ENCODE results near the gene PVALB. TPM values are rescaled to one million over a fixed set of nuclear protein-coding genes. Genes with fewer than 3 reads are reported as not detected.

The PVALB gene
- total and polyA plus RNA-seq, 10 of the 15 experiments (the other 5 are each of a cell fraction or from before 2014, with no cell fraction given): not detected

DNA sequence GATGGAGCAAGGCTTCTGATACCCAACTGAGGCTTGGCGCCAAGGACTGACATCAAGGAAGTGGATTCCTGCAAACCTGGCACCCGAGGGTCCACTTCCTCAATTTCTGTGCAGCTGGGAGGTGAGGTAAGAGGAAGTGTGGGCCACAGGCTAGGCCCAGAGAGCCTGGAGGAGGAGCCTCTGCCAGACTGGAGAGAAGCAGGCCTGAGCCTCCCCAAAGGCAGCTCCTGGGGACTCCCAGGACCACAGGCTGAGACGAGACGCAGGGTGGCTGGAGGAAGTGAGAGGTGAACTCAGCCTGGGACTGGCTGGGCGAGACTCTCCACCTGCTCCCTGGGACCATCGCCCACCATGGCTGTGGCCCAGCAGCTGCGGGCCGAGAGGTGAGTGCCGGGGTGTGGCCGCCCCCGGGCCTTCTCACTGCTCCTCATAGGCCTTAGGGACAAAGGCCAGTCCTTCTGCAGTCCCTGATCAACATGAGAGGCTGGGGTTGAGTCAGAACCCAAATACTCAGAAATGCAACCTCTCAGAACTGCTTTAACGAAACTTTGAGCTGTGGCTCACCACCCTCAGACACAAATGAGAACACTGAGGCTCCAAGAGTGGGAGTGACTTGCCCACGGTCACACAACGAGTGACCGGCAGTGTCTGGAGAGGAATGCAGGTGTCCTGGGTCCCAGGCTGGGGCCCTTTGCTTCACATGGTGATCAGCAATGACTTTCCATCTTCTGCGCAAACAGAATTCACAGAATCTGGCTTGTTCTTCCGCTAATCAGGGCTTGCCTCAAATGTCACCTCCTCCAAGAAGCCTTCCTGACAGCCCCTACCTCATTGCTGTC is 44.2 kb upstream of the PVALB start, which contains the start of gene NCF4:
TSS of gene NCF4 (plus strand) at position 186 of the 839 bp plus-strand sequence. CDS start at position 352, 166 bp downstream.
- peak; percentile 94 for DNase-seq (ENCODE audit: low read depth, low spot score)
- peak; percentile 81 for ATAC-seq
- Histone ChIP-seq H3K9ac (ENCODE audit: control insufficient read depth, insufficient read depth, low read length) (peak within 1 kb of the TSS; percentile 85), H3K27me3 (replicated peaks in 1 of 2; ENCODE audit: control insufficient read depth in 2 of 2, insufficient read depth in 2 of 2, low read length in 1 of 2) (no peaks in the 10 kb centered on the region), H2AFZ (ENCODE audit: control insufficient read depth, low read depth, low read length) (peak within 1 kb of the TSS; percentile 63), H4K20me1 (ENCODE audit: control insufficient read depth, insufficient read depth) (no peaks in the 10 kb centered on the region), H3K27ac (ENCODE audit: control insufficient read depth, insufficient read depth) (peak within 1 kb of the TSS; percentile 98), H3K4me2 (ENCODE audit: control insufficient read depth, insufficient read depth) (peak within 1 kb of the TSS; percentile 100), H3K9me3 (replicated peaks; ENCODE audit: control insufficient read depth, insufficient read depth, low read length) (no peaks in the 10 kb centered on the region), H3K4me1 (ENCODE audit: control insufficient read depth, insufficient read depth, low read length) (peaks cover 68% of the 10 kb centered on the region), H3K36me3 (ENCODE audit: control insufficient read depth in 2 of 2, insufficient read depth in 2 of 2, low read length in 1 of 2) (peaks cover 0 to 4% of the 10 kb centered on the region in 2 experiments; a peak in 3 of 4 replicates), H3K4me3 (peak within 1 kb of the TSS; percentile 60), H3K79me2 (ENCODE audit: control insufficient read depth, insufficient read depth, low read length) (peaks cover 11% of the 10 kb centered on the region)
- ChIA-PET RAD21 (ENCODE audit: unreplicated experiment) (interaction anchor here (0.7 to 8.5 kb wide), 13 partner anchors 13 to 729 kb away, joined by 3 to 94 read pairs (median 8); partner anchors contain the start of gene CSF2RB), CTCF (interaction anchor here (0.7 to 12.7 kb wide), 15 partner anchors 13 to 399 kb away, joined by 3 to 310 read pairs (median 6); partner anchors contain the start of genes CSF2RB and IFT27), POLR2A (interaction anchor here (0.9 to 6.2 kb wide), 13 partner anchors 10 to 409 kb away, joined by 3 to 51 read pairs (median 6); partner anchors contain the start of genes CSF2RB and EIF3D), SMC1A (ENCODE audit: uncharacterized antibody, unreplicated experiment) (interaction anchor here (0.7 to 8.7 kb wide), 15 partner anchors 18 to 399 kb away, joined by 3 to 72 read pairs (median 5); partner anchors contain the start of gene CSF2RB)
- peak; percentile 90 for FAIRE-seq
- 1% methylated on average over 17 of the region's 17 CpGs for WGBS (ENCODE audit: insufficient coverage, insufficient replicate concordance, low lambda C conversion rate, missing lambda C conversion rate)
- intact Hi-C loops (cut with micrococcal nuclease; ENCODE audit: unreplicated experiment): loop anchor here (1.0 to 5.0 kb wide), 4 partner anchors 40 to 334 kb away; partner anchors contain the start of gene EIF3D
- no TSS peak for BruUV-seq (replicated peaks)
- in situ Hi-C loops (cut with MboI): no loop called here
- TF ChIP-seq MXI1 (IDR thresholded peaks at IDR 0.05; ENCODE audit: low read depth, low read length): peak; percentile 64; the same call in 1 of the 2 replicates
- TF ChIP-seq, protein P1, sequence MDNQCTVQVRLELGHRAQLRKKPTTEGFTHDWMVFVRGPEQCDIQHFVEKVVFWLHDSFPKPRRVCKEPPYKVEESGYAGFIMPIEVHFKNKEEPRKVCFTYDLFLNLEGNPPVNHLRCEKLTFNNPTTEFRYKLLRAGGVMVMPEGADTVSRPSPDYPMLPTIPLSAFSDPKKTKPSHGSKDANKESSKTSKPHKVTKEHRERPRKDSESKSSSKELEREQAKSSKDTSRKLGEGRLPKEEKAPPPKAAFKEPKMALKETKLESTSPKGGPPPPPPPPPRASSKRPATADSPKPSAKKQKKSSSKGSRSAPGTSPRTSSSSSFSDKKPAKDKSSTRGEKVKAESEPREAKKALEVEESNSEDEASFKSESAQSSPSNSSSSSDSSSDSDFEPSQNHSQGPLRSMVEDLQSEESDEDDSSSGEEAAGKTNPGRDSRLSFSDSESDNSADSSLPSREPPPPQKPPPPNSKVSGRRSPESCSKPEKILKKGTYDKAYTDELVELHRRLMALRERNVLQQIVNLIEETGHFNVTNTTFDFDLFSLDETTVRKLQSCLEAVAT (IDR thresholded peaks at IDR 0.05): peak; percentile 74
- TF ChIP-seq SREBF1 (IDR thresholded peaks at IDR 0.05; ENCODE audit: low read length): no peak
- TF ChIP-seq, protein P2, sequence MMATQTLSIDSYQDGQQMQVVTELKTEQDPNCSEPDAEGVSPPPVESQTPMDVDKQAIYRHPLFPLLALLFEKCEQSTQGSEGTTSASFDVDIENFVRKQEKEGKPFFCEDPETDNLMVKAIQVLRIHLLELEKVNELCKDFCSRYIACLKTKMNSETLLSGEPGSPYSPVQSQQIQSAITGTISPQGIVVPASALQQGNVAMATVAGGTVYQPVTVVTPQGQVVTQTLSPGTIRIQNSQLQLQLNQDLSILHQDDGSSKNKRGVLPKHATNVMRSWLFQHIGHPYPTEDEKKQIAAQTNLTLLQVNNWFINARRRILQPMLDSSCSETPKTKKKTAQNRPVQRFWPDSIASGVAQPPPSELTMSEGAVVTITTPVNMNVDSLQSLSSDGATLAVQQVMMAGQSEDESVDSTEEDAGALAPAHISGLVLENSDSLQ (IDR thresholded peaks at IDR 0.05): peak; percentile 43; the same call in 1 of the 2 replicates
- no peak for TF ChIP-seq WRNIP1 (IDR thresholded peaks at IDR 0.05; ENCODE audit: borderline replicate concordance, low read depth, low read length)
- TF ChIP-seq, protein P3, sequence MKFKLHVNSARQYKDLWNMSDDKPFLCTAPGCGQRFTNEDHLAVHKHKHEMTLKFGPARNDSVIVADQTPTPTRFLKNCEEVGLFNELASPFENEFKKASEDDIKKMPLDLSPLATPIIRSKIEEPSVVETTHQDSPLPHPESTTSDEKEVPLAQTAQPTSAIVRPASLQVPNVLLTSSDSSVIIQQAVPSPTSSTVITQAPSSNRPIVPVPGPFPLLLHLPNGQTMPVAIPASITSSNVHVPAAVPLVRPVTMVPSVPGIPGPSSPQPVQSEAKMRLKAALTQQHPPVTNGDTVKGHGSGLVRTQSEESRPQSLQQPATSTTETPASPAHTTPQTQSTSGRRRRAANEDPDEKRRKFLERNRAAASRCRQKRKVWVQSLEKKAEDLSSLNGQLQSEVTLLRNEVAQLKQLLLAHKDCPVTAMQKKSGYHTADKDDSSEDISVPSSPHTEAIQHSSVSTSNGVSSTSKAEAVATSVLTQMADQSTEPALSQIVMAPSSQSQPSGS (IDR thresholded peaks at IDR 0.05; ENCODE audit: low read length): peak; percentile 73
- peak; percentile 64; the same call in 1 of the 2 replicates for TF ChIP-seq RB1 (IDR thresholded peaks at IDR 0.05; ENCODE audit: borderline replicate concordance)
- 0 out of 2 replicates have a peak, but pooled peaks have one; percentile 19 for TF ChIP-seq CBX5 (IDR thresholded peaks at IDR 0.05; ENCODE audit: low read depth)
- TF ChIP-seq SIX5 (IDR thresholded peaks at IDR 0.05; ENCODE audit: low read depth, low read length, severe bottlenecking): no peak
- TF ChIP-seq CEBPB (IDR thresholded peaks at IDR 0.05; ENCODE audit: borderline replicate concordance in 1 of 2, low read depth in 2 of 2, low read length in 2 of 2): no peak
- TF ChIP-seq YBX1 (IDR thresholded peaks at IDR 0.05): no peak
- no peak for TF ChIP-seq SIN3A (IDR thresholded peaks at IDR 0.05; ENCODE audit: low read depth, low read length)
- TF ChIP-seq BRCA1 (IDR thresholded peaks at IDR 0.05; ENCODE audit: low read depth, low read length): no peak
- 0 out of 2 replicates have a peak, but pooled peaks have one; percentile 43 for TF ChIP-seq NFYB (IDR thresholded peaks at IDR 0.05; ENCODE audit: insufficient read depth, low read depth, low read length)
- 0 out of 2 replicates have a peak, but pooled peaks have one; percentile 25 for TF ChIP-seq CREB1 (IDR thresholded peaks at IDR 0.05; ENCODE audit: low read depth)
- TF ChIP-seq IKZF2 (IDR thresholded peaks at IDR 0.05): peak; percentile 98
- TF ChIP-seq GABPA (IDR thresholded peaks at IDR 0.05; ENCODE audit: low read depth): no peak; the same call in 1 of the 2 replicates
- TF ChIP-seq CBX3 (IDR thresholded peaks at IDR 0.05; ENCODE audit: borderline replicate concordance, low read depth): no peak
- TF ChIP-seq LARP7 (IDR thresholded peaks at IDR 0.05): peak; percentile 77
- peak; percentile 61; the same call in 1 of the 2 replicates for TF ChIP-seq ZNF217 (IDR thresholded peaks at IDR 0.05)

Data from GM12878 (cell line).